Fibroblast of skin of right biceps (primary cell): ENCODE measurements around the gene CHAD.
A peak's percentile ranks its signal among the peaks of the same experiment; 100 is the strongest.
"Not testable (repeated sequence)": the region's sequence is repeated elsewhere in the genome, so short reads cannot be mapped to it uniquely, and the experiment has no call there.

Experiments
- DNase-seq: peaks from one replicate; pipeline ENCODE4 v3.0.0-alpha.2; 2013

CHAD gene

DNA sequence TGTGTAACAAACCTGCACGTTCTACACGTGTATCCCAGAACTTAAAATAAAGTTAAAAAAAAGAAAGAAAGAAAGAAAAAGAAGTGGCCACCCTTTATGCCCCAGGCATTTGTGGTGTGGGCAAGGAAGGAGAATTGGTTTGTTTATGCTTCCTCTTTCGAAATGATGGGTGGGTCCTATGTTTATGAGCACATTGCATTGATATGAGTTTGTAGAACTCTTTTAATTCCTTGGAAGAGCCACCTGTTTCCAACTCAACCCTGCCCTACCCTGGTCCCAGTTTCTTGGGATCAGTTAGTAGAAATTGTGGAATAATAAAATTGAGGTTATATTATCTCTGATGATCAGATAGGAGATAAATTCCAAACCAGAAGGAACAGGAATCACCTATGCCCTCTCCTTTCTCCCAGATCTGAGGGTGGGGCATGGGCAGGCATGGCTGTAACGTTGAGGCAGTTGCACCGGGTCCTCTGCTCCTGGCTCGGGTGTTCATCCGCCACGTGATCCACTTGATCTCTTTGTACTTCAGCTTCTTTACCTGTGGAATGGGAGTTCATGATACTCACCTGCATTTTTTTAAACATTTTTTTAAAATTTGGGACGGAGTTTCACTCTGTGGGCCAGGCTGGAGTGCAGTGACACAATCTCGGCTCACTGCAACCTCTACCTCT lies 15.9 kb downstream of the CHAD start:
- no peak for DNase-seq

DNA sequence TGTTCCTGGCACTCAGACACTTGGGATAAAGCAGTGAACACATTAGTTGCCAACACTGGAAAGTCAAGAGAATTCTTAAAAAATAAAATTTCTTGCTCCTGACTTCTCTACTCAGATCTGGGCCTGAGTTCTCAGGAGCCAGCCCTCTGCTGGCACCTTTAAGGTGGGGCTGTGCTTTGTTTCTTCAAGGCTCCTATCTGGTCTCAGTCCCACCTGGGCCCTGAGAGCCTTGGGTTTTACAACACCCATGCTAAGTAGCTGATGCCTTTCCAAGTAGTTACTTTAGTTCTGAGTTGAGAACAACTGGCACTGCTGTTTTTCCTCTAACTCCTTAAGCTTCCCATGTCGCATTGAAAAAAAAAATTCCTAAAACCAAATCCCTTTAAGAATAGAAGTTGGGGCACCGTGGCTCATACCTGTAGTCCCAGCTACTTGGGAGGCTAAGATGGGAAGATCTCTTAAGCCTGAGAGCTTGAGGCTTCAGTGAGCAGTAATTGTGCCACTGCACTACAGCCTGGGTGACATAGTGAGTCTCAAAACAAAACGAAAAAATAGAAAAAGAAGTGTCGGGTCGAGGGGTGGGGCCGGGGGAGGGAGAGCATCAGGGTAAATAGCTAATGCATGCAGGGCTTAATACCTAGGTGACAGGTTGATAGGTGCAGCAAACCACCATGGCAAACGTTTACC lies 16.6 kb downstream of the CHAD start:
- DNase-seq, result no peak

DNA sequence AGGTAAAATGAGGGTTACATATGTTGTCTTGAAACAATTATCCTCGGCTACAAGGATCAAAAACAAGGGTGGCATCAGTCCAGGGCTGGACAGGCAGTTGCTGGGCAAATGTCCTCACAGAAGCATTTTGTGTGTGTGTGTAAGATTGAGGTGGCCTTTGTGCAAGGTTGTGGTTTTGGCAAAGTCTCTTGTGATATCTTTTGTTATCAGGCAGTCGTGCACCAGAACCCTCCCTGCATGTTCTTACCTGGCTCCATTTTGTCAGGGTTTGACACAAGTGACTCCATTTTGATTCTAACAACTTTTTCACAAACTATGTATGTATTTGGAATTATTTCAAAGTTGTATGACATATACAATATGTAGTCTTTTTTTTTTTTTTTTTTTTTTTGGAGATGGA lies 20.0 kb downstream of the CHAD start:
- no peak for DNase-seq

DNA sequence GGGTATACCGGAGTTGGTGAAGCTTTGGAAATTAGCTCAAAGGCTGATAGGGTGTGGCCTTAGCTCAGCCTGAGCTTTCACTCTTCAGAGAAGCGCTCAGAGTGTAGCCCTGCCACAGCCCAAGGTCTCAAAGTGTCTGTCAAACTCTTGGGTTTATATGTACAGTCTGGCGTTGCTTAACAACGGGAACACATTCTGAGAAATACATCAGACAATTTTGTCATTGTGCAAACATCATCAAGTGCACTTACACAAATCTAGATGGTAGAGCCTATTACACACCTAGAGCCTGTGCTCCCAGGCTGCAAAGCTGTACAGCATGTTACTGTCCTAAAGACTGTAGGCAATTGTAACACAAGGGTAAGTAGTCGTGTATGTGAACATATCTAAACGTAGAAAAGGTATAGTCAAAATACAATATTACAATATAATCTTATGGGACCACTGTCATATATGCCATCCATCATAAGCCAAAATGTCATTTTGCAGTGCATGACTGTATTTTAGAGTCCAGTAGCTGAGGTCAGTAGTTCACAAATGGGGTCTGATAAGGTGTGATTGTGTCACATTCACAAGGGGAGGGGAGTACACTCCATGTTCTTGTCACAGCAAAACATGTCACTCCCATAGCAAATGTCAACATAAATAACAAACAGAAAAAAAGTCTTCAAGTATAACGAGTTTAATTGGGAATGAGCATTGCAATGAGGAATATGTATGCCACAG lies 20.6 kb downstream of the CHAD start:
- no peak for DNase-seq

DNA sequence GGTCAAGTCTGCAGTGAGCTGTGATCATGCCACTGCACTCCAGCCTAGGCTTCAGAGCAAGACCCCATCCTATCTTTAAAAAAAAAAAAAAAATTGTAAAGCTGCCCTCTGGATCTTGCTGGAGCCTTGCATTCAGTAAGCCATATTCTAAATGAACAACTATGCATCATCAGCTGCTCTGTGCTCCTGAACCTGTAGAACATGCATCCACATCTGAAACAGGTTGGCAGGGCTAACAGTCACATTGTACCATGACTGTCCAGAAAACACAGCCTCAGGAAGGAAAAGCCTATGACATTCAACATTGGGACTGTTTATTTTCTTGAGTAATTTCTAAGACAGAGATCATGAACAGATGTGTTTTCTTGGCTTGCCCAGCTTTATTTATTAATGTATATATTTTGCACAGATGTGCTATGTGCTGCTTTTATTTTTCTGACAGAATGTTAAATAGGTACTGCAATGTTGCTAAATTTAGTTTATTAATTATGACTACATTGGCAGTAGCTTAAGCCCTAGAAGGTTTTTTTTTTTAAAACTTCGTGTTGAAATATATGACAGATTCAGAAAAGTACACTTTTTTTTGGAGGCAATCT lies 22.9 kb downstream of the CHAD start:
- no peak for DNase-seq

DNA sequence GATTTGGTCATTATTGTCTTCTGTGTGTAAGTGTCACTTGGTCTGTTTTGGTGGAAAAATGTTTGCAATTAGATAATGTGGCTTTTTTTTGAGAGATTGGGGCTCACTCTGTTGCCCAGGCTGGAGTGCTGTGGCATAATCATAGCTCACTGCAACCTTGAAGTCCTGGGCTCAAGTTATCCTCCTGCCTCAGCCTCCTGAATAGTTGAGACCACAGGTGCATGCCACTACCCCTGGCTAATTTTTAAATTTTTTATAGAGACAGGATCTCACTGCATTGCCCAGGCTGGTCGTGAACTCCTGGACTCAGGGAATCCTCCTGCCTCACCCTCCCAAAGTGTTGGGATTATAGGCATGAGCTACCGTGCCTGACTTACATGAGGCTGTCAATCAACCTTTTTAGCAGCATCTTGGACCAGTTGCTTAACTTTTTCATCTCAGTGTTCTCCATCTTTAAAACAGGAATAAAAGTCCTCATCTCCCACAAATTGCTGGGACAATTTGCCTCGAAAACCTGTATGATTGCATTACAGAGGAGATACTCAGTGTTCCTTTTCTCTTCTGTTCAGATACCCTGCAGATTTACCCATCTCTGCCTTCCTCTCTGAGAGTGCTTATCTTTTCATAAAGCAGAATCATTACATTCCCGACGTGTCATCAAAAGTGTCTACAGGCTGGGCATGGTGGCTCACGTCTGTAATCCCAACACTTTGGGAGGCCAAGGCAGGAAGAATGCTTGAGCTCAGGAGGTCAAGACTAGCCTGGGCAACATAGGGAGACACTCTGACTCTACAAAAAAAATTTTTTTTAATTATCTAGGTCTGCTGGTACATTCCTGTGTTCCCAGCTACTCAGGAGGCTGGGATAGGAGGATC lies 23.6 kb downstream of the CHAD start:
- no peak for DNase-seq

DNA sequence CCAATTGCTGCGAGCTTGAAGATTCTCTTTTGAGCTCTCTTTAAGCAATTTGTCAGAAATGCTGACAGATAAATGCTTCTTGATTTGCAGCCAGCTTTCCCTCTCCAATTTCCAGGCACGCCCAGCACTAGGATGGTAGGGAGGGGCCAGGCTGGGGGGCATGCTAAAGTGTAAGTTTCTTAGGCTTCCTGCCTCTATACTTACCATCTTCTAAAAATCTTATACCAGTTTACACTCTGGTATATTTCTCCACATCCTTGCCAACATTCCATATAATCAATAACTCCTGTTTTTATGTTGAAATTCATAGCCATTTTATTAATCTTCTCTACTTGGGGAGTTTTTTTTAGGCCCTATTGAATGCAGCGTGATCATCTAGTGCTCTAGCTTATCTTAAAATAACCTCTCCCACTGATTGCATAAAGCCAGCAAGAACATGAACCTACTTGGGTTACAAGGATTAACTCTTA lies 25.1 kb downstream of the CHAD start:
- DNase-seq, result peak; percentile 31

DNA sequence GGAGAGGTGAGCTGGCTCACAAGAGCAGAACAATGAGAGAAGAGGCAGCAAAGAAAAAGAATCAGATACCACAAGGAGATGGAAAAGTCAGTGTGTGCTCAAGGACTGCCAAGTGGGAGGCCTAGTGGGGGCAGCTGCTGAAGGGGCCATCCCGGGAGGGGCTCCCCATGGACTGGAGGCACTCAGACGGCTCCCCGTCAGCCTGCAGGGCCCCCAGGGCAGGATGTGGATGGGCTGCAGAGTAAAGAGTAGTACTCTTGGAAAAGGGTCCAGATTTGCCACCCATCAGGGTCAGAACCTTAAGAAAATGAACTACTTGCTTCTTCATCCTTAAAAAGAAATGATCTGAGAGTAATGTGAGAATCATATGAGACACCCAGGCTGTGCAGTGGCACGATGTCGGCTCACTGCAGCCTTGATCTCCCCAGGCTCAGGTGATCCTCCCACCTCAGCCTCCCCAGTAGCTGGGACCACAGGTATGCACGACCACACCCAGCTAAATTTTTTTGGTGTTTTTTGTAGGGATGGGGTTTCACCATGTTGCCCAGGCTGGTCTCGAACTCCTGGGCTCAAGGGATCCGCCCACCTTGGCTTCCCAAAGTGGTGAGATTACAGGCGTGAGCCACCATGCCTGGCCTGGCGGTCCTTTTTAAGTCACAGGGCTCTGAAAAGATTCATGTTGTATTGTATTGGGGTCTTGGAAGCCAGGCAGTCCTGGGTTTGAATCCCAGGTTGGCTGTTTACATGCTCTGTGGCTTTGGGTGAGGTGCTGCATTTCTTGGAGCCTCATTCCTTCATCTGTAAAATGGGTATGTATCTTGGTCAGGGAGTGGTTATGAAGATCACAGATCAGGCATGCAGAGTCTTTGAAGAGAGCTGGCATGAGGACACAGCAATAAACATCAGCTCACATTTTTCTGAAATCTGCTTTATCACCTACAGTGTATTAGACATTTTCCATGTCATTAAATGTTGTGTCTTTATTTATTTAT lies 27.5 kb downstream of the CHAD start:
- DNase-seq, result no peak

DNA sequence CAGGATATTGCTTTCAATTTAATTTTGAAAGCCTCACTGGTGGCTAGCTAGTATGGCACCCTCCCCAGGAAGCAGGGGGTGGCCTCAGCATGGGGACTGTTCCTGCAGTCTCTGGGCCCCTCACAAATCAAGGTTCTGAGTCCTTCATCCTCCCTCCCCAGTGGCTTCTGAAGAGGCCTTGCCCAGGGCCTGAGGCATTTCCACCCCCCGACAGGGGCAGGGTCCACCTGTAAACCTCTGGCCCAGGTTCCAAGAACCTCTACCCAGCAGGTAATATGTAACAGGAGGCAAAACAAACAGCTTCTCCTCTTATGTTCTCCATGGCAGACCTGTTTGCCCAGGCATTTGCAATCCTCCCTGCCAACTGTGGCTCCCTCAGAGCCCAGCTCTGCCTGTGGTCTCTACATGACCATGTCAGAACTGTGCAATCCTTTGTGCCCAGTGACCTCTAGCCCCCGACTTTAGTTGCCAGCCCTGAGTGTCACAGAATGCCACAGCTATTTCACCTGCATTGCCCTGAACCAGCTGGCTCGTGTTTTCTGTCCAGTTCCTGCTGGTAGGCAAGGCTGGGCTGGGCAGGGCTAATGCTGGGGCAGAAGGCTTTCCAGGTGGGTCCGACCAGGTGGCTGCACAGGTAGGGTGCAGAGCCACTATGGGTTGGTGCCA lies 28.4 kb downstream of the CHAD start:
- no peak for DNase-seq

DNA sequence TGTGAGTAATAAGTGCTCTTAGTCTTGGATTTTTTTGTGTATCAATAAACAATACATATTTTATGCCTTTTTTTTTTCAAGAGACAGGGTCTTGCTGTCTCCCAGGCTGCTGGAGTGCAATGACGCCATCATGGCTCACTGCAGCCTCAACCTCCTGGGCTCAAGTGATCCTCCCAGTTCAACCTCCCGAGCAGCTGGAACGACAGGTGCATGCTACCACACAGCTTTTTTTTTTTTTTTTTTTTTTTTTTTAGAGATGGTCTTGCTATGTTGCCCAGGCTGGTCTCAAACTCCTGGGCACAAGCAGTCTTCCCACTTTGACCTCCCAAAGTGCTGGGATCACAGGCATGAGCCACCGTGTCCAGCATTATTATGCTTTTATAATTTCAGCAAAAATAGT lies 29.7 kb downstream of the CHAD start:
- DNase-seq, result no peak

DNA sequence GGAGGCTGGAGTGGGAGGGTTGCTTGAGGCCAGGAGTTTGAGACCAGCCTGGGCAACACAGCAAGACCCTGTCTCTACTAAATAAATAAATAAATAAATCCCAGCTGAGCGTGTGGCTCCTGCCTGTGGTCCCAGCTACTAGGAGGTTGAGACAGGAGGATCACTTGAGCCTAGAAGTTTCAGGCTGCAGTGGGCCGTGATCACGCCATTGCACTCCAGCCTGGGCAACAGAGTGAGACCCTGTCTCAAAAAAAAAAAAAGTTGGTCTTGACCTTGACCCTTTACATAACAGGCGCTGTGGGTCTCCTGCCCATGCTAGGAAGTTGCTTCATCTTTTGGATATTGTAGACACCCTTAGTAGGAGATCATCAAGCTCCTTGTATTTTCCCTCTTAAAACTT lies 31.3 kb downstream of the CHAD start:
- no peak for DNase-seq

DNA sequence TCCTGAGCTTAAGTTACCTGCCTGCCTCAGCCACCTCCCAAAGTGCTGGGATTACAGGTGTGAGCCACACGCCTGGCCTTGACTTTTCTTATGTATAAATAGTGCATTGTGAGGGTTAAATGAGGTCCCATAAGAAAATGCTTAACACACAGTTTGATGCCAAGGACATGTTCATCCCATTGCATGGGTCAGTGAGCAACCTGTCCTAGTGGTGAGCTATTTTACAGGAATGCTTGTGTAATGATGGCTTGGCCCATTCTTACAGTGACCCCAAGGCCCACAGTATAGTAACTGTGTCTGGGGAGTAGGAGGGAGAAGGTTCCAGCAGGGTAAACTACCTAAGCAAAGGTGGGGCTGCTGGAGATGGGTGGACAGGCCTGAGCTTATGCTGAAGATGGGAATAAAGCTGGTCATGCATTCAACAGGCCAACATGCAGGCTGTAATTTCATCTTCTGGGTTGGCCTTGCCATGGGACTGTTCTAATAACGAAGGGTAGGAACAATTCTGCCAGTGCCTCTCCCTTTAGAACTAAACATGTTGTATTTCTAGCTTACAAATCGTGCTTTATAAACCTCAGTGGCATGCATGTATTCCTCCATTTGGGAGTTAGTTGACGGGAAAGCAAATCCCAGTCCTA lies 36.4 kb downstream of the CHAD start:
- DNase-seq, result no peak

DNA sequence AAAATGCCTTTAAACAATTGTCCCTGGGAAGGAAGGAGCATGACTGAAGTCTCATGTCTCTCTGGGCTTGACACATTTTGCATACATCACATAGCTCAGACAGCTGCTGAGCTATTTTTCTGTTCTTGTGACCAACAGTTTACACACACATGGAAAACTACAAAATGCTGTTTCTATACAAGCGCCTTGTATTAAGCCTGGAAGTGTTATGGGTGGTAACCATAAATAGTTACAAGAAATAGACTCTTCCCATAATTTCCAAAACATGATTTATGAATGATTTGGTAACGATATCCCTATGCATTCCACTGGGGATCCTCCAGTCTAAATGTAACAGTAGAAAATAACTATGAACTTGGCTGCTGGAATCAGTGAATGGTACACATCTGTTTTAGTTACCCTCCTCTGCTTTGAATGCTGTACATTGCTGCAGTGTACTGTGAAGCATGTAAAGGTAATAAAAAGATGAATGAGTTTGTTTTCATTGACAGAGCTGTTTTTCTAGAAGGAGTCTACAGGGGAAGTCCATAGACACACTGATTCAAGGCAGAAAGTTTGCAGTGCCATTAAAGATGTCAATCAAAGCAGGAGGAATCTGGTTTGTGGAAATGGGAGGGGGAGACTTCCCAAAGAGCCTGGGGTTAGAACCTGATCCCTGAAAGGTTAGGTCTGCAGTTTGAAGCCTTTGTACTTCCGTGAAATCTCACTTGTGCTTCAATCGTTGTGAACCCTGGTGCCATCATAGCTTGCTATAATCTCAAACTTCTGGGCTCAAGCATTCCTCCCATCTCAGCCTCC lies 37.7 kb downstream of the CHAD start:
- DNase-seq, result no peak

DNA sequence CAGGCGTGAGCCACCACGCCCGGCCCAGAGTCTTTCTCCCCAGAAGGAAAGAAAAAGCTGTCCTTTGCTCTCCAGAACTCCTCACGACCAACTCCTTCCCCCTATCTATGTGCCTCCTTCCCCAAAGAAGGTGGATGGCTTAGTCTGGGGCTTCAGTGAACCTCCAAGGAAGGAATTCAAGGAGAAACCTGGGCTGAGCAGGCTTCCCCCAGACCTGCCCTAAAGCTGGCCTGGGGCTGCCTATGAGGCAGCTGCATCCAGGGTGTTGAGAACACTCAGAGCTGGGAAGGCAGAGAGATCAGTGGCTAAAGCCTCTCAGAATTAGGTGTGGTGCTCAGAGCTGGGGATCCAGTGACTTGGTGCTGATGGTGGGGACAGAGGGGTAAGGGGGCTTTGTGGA lies 38.9 kb downstream of the CHAD start:
- DNase-seq, result no peak

DNA sequence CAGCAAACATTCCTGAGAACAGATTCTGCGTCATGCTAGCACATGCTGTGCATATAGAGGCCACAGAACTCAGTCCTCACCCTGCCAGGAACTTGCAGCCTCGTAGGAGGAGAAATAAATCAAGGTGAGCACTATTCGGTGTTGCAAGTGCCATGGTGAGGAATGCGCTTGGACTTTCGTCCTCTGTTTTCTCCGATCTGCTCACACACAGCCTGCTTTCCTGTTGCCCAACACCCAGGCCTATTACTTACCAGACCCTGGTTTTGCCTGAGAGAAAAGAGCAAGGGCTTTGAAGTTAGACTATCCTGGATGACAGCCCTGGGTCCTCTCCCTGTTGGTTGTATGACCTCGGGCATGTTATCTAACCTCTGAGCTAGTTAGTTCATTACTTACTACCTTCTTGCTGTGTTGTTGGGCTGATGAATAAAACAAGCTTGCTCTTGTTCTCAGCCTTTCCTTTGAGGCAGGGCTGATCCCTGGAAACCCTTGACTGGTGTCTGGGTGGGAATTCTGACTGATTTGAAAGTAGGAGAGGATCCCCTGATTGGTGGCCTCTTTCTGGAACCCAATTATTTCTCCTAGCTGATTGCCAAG lies 39.8 kb downstream of the CHAD start:
- DNase-seq, result peak; percentile 11

DNA sequence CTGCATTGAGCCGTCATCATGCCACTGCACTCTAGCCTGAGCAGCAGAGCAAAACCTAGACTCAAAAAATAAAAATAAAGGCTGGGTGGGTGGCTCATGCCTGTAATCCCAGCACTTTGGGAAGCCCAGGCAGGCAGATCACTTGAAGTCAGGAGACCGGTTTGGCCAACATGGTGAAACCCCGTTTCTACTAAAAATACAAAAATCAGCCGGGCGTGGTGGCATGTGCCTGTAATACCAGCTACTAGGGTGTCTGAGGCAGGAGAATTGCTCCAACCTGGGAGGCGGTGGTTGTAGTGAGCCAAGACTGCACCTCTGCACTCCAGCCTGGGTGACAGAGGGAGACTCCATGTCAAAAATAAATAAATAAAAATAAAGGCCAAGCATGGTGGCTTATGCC lies 40.6 kb downstream of the CHAD start:
- not testable (repeated sequence) for DNase-seq

DNA sequence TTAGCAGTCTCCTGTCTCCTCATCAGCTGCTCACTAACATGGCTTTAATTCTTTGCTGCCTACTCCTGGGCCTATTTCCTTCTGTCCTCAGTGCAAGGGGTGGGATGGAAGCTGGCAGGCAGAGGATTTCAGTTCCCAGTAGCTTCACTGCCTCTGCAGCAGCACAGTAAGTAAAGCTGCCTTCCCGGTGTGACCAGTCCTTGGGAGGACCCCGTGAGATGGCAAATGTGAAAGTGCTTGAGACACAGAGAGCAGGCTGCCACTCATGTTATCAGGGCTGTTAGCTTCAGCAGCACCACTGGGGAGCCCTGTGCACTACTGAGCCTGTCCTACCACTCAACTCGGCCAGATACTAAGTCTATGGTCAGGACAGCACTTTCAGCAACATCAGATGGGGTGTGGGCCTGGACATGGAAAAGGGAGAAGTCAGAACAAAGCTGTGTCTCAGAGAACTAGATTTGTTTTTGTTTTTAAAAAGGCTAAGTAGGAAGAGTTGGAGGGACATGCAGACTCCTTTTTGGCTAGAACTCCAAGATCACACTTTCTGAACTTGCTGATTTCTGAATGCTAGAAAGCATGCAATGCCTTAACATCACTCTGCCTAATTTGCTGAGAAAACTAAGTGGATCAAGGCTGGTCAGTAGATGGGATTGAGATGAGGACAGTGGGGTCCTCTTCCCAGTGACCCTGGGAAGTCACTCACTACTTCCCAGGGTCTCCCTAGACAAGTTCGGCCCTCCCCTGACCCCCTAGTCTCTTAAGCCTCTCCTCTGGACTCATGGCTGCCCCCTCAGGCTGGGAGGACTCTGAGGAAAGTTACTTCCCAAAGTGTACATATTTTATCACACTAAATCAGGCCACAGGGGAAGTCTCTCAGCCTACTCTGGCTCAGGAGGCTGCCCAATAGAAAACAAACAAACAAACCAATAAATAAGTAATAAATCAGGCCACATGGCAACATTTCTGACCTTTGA lies 41.6 kb downstream of the CHAD start:
- DNase-seq, result peak; percentile 18

DNA sequence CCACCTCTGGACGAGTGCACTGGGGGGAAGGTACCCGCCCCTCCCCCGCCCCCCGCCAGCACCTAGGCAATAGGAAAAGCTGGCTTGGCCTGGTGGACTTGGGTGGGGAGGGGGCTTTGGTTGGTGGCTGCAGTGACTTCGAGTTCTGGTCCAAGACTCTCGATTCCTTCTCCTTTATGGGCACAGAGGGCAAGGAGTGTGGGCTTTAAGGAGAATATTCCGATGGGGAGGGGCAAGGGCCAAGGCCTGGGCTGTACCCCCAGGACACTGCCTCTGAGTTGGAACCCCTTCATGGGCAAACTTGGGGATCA lies 42.3 kb downstream of the CHAD start:
- DNase-seq, result no peak
